Neural crest cell (in vitro differentiated cells): ENCODE data around the gene CCBE1. TPM values are rescaled to one million over a fixed set of nuclear protein-coding genes. Genes with fewer than 3 reads are reported as not detected.

Experiments
- DNase-seq: peaks from one replicate; pipeline ENCODE4 v3.0.0; 2021; ENCODE audit warnings: low read depth, mixed read lengths, low spot score
- H3K27ac Mint-ChIP-seq: one replicate; pipeline ENCODE4 v1.8.0; 2021; ENCODE audit warnings: mild to moderate bottlenecking, mixed read lengths; ENCODE audit not compliant: unreplicated experiment
- H3K27me3 Mint-ChIP-seq: 2 replicates; pipeline ENCODE4 v1.8.0; 2021; ENCODE audit warnings: low read depth, mild to moderate bottlenecking, mixed read lengths
- H3K36me3 Mint-ChIP-seq: 2 replicates; pipeline ENCODE4 v1.8.0; 2021; ENCODE audit warnings: low read depth, mild to moderate bottlenecking, mixed read lengths
- H3K4me1 Mint-ChIP-seq: 2 replicates; pipeline ENCODE4 v1.8.0; 2021; ENCODE audit warnings: mixed read lengths
- H3K4me3 Mint-ChIP-seq: one replicate; pipeline ENCODE4 v1.8.0; 2021; ENCODE audit warnings: mild to moderate bottlenecking, mixed read lengths
- H3K9me3 Mint-ChIP-seq: 2 replicates; pipeline ENCODE4 v1.8.0; 2021; ENCODE audit warnings: mixed read lengths
- total RNA-seq: library from RNA; stranded (reverse); gene quantifications from 2 replicates; pipeline ENCODE4 v1.2.1, GENCODE V29; 2021
- TF ChIP-seq, protein P1 (sequence below): fragments of 200-600 bp; sonication (generic); conservative IDR thresholded peaks from 2 replicates; pipeline ENCODE4 v1.5.0; 2021; ENCODE audit warnings: antibody characterized with exemption, mild to moderate bottlenecking

The CCBE1 gene
- total RNA-seq, 1 donor from 2014 or later, result 0.33 TPM

DNA sequence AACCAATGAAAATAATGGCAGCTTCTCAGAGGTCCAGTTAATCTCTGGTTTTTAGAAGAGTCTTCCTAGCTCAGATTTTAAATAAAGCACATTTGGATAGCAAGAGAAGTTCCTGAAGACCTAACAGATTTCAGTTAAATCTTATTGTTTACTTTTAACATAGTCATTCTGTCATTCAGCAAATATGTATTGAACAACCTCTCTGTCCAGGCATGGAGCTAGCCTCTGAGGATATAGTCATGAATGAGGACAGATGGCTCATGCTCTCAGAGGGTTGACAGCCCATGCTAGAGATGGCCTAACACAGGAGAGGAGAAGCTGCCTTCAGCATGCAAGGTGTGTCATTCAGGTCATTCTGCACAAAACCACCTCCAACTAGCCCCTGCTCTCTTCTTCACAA is 6.2 kb downstream of the CCBE1 start:
- no peak overlapping the region for H3K27ac Mint-ChIP-seq
- no peaks in the 10 kb centered on the region for H3K36me3 Mint-ChIP-seq
- no peaks in the 10 kb centered on the region for H3K9me3 Mint-ChIP-seq
- no peak for DNase-seq
- TF ChIP-seq, protein P1, sequence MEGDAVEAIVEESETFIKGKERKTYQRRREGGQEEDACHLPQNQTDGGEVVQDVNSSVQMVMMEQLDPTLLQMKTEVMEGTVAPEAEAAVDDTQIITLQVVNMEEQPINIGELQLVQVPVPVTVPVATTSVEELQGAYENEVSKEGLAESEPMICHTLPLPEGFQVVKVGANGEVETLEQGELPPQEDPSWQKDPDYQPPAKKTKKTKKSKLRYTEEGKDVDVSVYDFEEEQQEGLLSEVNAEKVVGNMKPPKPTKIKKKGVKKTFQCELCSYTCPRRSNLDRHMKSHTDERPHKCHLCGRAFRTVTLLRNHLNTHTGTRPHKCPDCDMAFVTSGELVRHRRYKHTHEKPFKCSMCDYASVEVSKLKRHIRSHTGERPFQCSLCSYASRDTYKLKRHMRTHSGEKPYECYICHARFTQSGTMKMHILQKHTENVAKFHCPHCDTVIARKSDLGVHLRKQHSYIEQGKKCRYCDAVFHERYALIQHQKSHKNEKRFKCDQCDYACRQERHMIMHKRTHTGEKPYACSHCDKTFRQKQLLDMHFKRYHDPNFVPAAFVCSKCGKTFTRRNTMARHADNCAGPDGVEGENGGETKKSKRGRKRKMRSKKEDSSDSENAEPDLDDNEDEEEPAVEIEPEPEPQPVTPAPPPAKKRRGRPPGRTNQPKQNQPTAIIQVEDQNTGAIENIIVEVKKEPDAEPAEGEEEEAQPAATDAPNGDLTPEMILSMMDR, result no peak
- H3K4me3 Mint-ChIP-seq, result no peak overlapping the region
- peaks cover 7% of the 10 kb centered on the region for H3K4me1 Mint-ChIP-seq
- H3K27me3 Mint-ChIP-seq, result peaks cover 84% of the 10 kb centered on the region

DNA sequence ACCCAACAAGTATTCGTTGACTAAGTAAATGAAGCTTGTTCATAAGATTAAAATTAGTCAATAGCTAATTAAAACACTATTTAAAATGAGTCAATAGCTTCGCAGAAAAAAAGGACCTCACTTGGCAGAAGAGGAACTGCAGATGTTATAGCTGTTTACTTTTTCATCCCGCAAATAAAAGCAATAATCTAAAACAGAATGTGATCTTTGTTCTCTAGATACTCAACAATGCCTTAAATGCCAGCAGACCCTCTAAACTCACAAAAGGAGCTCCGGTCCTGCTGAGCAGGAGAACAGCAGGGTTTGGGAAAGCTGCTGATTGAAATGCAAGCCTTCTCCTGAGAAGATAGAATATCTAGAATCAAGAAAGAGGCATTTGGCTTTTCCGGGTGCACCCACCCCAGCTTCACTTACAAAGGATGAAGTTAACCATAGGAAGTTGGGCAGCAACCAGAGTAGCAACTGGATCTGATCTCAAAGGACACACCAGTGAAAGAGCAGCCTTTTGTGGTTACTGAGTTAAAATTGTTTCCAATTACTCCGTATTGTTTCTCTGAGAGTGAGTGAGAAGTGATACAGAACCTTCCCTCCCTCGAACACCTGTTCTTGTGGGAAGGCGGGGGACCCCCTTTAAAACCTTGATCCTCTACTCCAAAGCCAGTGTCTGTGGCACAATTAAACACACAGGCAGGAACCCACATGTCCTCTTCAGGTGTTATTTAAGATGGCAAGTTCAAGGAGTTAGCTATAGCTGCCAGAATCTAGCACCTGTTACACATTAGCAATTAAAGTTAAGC is 6.8 kb downstream of the CCBE1 start:
- TF ChIP-seq, protein P1, result no peak
- no peaks in the 10 kb centered on the region for H3K36me3 Mint-ChIP-seq
- peaks cover 78% of the 10 kb centered on the region for H3K27me3 Mint-ChIP-seq
- H3K27ac Mint-ChIP-seq, result no peak overlapping the region
- H3K4me3 Mint-ChIP-seq, result no peak overlapping the region
- H3K9me3 Mint-ChIP-seq, result no peaks in the 10 kb centered on the region
- H3K4me1 Mint-ChIP-seq, result peaks cover 5% of the 10 kb centered on the region
- DNase-seq, result no peak

DNA sequence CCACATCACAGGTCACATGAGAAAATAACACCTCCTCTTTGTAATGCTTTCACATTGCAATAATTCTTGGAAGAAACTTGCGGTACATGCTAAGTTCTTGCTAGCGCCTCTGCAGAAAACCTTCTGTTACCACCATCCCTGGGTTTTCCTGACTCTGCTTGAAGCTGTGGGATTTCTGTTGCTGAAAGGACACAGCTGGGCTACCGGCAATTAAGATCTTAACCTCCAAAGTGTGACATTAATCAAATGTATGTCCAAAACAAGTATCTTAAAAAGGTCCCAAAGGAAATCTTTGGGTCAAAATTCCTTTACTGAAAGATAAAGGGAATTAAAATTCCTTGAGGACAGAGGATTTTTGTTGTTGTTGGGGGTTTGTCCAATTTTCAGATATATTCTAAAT is 7.5 kb downstream of the CCBE1 start:
- peaks cover 5% of the 10 kb centered on the region for H3K4me1 Mint-ChIP-seq
- H3K27ac Mint-ChIP-seq, result no peak overlapping the region
- no peak for DNase-seq
- peaks cover 73% of the 10 kb centered on the region for H3K27me3 Mint-ChIP-seq
- no peaks in the 10 kb centered on the region for H3K36me3 Mint-ChIP-seq
- no peaks in the 10 kb centered on the region for H3K9me3 Mint-ChIP-seq
- TF ChIP-seq, protein P1, result no peak
- H3K4me3 Mint-ChIP-seq, result no peak overlapping the region

DNA sequence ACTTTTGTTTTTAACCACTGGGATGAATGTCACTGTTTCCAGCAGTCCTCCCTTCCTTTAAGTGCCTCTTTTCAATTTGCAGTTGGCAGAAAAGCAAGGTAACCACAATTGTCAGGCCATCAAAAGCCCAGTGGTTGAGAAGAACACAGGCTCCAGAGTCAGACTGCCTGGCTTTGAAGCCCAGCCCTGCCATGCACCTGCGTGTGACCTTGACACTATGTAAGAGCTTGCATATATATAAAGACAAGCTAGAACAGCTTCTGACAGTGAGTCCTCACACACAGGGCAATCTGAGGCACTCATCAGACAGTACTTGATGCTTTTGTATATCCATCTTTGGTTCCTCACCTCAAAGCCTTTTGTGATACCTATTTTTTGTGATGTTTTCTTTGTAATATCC is 11.0 kb downstream of the CCBE1 start:
- Mint-ChIP-seq H3K4me1 (peaks cover 5% of the 10 kb centered on the region), H3K4me3 (no peak overlapping the region), H3K9me3 (no peaks in the 10 kb centered on the region), H3K27ac (no peak overlapping the region), H3K36me3 (no peaks in the 10 kb centered on the region), H3K27me3 (peaks cover 46% of the 10 kb centered on the region)
- DNase-seq, result no peak
- TF ChIP-seq, protein P1, result no peak

DNA sequence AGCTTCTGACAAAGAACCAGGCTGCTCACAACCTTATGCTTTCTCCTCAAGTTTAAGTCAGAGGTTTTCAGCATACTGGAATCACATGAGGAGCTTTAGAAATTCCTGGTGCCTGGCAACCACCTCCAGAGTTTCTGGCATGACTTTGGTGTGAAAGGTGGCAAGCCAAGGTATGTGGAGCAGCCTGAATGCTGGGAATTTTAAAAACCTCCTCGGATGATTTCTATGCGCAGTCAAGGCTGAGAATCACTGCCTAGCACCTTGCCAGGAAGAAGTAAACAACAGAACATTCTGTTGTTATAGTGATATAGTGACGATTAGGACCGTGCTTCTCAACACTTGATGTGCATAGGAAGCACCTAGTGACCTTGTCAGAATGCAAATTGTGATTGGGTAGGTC is 11.7 kb downstream of the CCBE1 start:
- no peaks in the 10 kb centered on the region for H3K36me3 Mint-ChIP-seq

More for the DNA sequence above, 11.7 kb downstream of the CCBE1 start:
- peaks cover 4% of the 10 kb centered on the region for H3K4me1 Mint-ChIP-seq
- no peak overlapping the region for H3K4me3 Mint-ChIP-seq
- DNase-seq, result no peak
- no peaks in the 10 kb centered on the region for H3K9me3 Mint-ChIP-seq
- H3K27me3 Mint-ChIP-seq, result peaks cover 39% of the 10 kb centered on the region
- H3K27ac Mint-ChIP-seq, result no peak overlapping the region
- TF ChIP-seq, protein P1, result no peak
